GM12891 (cell line): ENCODE measurements around the gene JMY.

Experiments
- PAX5 ChIP-seq: IDR thresholded peaks from 2 replicates; pipeline ENCODE4 v1.6.1; 2011; ENCODE audit warnings: low read length, moderate library complexity, mild to moderate bottlenecking; ENCODE audit not compliant: insufficient read depth, severe bottlenecking
- POLR2A ChIP-seq: IDR thresholded peaks from 2 replicates; pipeline ENCODE4 v1.6.1; 2011; ENCODE audit warnings: low read depth, low read length, control low read depth
- POLR2AphosphoS5 ChIP-seq: IDR thresholded peaks from 2 replicates; pipeline ENCODE4 v1.6.1; 2011; ENCODE audit warnings: low read depth, low read length, control low read depth

DNA sequence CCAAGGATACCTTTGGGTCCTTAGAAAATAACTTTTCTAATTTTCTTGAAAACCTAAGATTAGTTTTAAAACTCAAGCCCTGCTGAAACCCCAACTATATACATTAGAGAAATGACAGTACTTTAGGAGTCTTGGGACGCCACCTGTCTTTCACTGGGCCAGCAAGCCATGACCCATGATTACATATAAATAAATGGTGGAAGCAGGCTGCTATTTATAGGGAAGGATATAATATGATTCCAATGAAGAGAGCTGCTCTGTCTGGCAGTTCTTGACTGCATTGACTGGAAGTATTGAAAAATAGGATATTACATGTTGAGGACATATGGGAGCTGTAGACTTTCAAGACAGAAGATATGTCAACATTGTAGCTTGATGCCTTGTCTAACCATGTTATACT lies 7.3 kb downstream of the JMY start:
- TF ChIP-seq POLR2A, result no peak
- TF ChIP-seq POLR2AphosphoS5, result no peak
- TF ChIP-seq PAX5, result no peak
